Daoy (cell line): Measurements from ENCODE around the gene ADPRHL1. TPM values are rescaled to one million over a fixed set of nuclear protein-coding genes. Genes with fewer than 3 reads are reported as not detected.

ENCODE experiments used
- DNase-seq: peaks from one replicate; pipeline ENCODE4 v3.0.0-alpha.2; 2015; ENCODE audit warnings: low read depth
- total RNA-seq: library from RNA; depleted of rRNA; stranded (reverse); fragments of >200 nt; shearing (Covaris generic); gene quantifications from 2 replicates; pipeline ENCODE4 v1.2.3, GENCODE V29; 2014

ADPRHL1 gene
- total RNA-seq, 1 experiment from 2014 or later: 1.4 TPM

DNA sequence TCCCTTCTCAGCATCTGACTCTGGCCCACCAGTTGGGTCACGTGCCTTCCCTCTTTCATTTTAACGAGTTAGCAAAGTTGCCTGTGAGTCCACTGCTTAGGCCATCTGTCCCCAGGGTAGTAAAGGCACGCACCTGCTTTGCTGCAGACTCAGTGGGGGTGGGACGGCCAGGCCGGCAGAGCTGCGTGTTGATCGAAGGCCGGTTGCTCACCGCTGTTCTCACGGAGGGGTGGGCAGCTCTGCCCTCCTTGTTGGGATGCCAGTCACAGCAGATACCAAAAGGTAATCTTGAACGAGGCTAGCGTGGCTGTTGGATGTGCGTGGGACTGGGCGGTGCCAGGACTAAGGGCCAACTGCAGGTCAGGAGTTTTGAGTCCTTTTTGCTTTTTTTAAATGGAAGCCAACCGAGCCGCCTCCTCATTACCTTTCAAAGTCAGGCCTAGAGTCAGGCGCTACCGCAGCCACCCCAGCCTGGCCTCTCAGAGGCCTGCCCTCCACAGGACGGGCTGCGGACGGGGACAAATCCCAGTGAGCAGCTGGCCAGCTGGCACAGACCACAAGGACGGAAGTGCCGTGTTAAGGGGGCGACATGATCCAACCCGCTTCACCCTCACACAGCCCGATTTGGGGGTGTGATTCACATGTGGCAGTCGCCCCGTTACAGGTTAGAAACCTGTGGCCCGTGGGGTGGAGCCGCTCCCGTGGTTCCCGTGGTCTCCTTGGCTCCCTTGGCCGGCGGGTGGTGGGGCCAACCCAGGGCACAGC, 20.6 kb downstream of the ADPRHL1 start:
- DNase-seq: no peak

DNA sequence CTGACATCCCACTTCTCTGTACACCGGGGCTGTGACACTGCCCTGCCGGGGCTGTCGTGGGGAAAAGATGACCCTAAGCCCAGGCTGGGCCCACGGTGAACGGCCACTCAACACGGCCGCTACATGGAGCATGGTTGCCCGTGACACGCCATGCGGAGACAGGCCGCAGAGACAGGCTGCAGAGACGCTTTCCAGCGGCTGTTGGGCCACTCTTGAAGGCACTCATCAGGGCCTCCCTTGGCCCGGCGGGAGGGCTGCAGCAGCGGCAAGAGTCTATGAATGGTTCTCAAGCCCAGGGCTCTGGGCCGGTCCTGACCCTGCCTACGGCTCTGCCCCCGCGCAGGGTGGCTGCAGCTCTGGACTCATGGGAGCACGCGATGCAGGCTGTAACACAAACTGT, 22.1 kb downstream of the ADPRHL1 start:
- DNase-seq: no peak

DNA sequence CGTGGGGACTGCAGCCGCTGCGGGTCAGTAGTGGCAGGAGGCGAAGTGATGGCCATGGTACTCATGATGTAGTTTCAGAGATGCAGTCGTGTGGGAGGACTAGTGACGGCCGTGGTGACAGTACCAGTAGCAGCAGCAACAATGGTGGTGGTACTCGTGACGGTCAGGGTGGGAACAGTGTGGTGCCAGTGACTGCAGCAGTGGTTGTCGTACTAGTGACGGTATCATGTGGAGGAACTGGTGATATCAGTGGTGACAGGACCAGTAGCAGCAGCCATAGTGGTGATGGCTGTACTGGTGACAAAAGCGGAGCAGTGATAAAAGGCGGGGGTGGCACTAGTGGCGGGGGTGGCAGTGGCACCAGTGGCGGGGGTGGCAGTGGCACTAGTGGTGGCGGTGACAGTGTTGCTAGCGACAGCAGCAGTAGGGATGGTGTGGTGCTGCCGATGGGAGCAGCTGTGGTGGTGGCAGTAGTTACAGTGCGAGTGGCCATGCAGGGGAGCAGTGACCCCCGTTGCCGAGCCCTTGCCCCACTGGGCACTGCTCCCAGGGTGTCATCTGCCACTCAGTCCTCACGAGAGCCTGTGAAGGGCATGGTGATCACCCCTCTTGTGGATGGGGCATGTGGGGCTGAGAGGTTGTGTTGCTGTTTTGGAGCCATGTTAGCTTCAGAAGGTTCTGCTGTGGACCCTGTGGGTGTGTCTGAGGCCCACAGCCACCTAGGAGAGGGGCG, 22.7 kb downstream of the ADPRHL1 start:
- DNase-seq: no peak

DNA sequence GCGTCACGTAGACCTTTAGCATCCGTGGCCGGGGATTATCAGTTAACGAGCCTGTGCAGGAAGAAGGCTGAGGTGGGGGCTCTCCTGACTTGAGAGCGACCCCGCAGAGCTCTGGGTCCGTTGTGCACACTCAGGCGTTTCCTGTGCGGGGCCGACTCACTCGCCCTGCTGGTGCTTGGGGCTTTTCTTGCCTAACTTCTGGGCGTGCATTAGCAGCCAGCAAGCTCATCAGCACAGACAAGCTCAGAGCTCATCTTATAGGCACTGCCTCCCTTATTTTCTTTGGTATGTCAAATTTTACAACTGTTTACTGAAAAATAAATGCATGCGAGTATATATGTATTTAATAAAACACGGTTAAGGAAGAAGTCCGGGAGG, 23.7 kb downstream of the ADPRHL1 start:
- no peak for DNase-seq

DNA sequence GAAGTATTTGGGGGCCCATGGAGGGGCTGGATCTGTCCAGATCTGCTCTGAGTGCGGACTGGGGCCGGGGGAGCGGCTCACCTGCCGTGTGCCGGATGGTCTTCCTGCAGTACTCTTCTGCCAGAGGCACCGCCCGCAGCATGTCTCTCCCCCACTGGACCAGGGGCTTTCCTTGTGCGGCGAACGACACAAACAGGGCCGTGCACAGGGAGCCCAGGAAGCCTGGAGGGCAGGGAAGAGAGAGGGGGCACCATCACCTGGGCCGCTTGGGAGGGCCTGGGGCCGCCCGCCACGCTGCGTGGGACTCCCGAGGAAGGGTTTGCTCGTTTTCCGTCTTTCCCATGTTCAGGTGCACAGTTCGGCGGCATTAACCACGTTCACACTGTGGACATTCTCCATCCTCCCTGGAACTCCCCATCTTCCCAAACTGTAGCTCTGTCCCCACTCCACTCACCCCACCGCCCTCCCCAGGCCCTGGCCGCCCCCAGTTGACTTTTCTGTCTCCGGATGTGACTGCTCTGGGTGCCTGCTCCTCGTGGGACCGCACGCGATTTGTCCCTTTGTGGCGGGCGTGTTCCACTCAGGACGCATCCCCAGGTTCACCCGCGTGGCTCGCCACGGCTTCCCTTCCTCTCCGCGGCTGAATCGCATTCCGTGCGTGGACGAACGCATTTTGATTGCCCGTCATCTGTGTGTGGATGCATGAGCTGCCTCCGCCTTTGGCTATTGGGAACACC, 24.2 kb downstream of the ADPRHL1 start:
- DNase-seq: no peak

DNA sequence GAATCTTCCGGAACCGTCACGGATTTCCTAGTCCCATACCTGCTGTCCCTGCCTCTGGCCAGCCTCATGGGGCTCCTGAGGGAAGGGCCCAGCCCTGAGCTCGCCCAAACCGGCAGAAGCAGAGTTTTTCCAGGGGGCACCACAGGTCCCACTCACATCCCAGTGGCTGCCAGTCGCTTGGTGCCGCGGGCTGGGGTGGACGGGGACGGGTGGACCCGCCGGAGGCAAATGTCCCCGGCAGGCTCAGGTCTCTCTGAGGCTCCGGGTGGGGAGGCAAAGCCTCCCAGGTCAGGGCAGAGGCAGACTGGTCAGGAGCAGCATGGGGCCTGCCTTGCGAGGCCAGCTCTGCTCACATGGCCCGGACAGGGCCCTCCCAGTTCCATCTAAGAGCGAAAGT, 24.8 kb downstream of the ADPRHL1 start:
- DNase-seq: no peak

DNA sequence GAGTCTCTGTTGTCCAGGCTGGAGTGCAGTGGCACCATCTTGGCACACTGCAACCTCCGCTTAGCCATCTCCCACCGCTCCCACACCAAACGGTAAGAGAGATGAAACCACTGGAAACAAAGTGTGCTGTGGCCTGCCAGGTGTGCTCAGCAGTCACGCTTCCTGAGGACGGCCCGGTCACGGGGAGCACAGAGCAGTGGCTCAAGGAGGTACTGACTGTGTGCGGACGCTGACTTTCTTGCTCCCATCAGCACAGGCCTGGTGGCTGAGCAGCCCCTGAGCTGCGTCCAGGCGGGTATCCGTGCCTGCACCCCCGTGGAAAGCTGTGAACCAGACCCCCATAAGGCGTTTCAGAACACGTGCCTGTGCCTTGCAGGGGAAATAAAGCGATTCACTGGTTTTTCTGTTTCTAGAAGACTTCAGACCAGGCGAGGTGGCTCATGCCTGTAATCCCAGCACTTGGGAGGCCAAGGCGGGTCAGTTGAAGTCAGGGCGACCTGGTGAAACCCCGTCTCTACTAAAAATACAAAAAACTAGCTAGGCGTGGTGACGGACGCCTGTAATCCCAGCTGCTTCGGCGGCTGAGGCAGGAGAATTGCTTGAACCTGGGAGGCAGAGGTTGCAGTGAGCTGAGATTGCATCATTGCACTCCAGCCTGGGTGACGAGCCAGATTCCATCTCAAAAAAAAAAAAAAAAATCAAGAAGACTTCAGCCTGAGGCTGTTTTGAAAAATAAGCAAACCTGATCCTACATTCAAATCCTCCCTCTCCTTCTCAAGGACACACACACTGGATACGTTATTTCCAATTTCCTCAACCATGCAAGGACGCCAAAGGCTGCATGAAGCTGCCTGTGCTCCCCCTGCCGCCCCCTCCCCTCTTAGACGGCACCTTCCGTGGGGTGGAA, 25.5 kb downstream of the ADPRHL1 start:
- no peak for DNase-seq

DNA sequence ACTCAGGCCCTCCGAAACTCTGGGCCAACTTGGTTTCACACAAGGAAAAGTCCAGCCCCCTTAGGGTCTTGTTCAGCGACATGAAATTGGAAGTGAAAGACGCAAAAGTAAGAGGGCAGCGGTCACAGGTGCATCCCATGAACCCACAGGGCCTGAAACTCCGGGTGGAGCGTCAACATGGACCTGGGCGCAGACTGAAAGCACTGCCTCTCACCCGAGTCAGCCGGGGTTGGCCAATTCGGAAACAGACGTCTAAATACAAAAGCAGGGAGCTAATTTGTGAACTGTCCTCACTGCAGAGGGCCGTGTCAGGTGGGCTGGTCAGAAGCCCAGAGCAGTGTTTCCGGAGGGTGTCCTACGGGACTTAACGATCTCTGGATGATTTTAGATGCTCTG, 26.7 kb downstream of the ADPRHL1 start:
- no peak for DNase-seq

DNA sequence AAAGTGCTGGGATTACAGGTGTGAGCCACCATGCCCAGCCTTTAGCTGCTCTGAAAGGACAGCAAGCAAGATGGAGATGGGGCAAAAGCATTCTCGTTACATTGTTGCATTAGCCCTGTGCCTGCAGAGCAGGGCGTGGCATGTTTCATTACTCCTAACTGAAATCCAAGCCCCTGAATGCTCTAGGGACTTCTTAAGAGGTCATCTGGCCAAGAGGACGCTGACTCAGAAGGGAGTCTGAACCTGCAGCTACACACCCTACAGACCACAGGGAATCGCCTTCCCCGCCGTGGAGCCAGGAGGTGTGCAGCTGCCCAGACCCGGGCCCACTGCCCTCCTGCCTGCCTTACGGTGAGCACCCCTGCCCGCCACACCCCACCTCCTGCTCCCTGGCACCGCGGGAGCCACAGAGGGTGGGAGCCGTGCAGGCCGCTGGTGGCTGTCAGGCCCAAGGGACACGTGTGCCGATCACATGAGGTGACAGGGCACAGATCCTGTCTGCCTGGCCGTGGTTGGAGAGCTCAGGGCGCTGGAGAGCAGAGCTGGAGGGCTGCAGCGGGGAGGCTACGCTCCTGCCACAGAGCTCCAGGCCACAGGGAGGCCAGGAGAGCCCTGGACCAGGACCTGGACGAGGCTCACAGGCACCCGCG, 27.2 kb downstream of the ADPRHL1 start:
- peak; percentile 21 for DNase-seq

DNA sequence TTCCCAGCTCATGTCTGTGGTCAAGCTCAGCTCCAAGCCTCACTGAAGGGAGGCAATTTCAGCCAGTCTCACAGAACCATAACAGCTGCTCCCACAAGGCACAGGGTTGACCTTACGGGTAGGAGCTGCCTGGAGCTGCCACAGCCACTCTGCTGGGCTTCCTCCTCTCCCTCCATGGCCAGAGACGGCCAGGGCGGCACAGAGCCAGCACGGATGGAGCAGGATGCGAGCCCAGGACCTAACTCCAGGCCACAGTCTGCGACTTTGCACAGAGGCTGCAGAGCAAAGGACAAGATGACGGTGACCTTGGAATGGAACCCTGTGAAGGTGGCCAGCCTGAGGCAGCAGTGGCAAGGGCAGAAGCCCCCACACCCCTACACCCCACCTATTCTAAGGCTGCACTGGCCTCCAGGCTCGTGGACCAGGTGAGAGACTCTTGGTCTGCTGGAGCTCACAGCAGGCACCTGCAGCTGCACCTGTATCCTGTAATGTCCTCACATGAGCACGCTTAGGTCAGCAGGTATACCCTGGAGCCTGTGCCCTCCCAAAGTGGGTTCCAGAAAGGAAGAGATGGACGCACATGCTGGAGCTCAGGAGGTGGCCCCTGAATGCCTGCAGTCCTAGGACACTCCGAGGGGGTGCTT, 29.6 kb downstream of the ADPRHL1 start:
- no peak for DNase-seq

DNA sequence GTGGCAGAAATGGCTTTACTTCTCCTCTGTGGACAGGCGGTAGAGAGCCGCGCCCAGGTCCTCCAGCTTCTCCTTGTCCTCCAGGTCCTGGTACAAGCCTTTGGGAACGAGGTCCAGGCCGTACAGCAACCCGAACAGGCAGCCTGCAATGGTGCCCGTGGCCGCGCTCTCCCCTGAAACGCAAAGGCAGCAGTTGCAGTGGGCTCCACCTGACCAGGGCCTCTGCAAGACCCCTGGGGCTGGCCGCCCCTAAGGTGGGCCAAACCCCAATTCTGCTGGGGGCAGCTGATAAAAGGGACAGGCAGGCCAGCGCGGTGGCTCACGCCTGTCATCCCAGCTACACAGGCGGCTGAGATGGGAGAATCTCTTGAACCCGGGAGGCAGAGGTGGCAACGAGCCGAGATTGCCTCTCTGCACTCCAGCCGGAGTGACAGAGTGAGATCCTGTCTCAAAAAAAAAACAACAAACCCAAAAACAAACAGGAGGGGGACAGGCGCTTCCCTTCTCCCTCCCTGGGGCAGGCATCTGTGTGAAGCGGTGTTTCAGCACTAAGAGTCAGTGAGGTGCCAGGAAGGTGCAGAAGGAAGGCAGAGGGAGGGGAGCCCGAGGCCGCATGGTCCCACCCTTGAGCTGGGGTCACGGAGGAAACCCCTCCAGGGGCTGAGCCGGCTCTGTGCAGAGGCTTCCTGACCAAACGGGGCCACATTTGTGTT, 30.3 kb downstream of the ADPRHL1 start:
- no peak for DNase-seq

DNA sequence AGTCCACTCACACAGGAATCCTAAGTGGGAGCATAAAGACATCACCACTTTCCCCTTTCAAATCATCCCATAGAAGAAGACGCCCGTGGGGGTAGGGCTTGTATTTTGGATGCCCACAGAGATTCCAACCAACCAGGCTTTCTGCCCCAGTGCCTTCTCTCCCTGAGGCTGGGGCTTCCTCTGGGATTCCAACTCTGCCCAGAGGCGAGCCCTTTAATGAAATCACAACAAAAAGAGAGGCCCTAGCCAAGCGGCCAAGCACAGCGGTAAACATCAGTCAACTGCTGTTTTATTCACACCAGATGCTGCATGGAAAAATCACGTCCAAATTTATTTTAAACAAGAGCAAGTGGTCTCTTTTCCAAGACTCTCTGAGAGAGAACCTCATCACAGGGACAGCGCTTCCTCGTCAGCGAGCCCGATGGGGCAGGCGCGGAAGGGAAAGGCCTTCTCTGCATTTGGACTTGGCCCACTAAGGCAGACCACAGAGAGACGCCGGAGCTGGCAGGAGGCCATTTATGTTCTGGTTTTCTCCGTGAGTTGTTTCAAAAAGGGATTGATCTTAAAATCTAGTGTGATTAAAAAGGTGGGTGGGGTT, 31.5 kb downstream of the ADPRHL1 start:
- DNase-seq: no peak

DNA sequence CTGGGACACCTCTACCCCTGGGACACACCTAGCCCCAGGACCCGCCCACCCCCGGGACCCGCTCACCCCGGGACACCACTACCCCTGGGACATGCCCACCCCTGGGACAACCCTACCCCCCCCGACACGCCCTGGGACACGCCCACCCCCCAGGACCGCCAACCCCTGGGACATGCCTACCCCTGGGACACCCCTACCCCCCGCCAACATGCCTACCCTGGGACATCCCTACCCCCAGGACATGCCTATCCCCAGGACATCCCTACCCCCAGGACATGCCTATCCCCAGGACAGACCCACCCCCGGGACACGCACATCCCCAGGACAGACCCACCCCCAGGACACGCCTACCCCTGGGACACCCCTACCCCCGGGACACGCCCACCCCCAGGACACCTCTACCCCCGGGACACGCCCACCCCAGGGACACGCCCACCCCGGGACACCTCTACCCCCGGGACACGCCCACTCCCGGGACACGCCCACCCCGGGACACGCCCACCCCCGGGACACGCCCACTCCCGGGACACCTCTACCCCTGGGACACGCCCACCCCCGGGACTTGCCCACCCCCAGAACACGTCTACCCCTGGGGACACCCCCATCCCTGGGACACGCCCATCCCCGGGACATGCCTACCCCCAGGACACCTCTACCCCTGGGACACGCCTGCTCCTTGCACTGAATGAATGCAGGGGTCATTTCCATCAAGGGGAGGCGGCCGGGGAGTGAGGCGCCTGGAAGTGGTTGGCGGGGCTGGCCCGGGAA, 32.3 kb downstream of the ADPRHL1 start:
- no peak for DNase-seq

DNA sequence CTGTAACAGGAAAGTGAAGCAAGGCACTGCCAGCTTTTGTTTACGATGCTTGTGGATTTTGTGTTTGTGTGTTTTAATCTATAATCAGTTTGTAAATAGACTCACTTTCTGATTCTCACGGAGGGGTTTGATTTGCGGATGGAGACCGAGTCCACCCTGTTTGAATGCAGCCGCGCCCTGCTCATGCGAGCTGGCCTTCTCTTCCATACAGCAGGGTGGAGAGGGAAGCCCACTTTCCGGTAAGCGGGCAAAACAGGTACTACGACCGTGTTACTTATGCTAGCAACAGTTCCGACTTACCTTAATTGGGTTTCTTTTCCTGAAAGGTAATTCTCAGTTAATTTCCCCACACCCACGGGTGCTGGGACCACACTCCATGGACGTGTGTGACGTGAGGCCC, 33.1 kb downstream of the ADPRHL1 start:
- DNase-seq: no peak

DNA sequence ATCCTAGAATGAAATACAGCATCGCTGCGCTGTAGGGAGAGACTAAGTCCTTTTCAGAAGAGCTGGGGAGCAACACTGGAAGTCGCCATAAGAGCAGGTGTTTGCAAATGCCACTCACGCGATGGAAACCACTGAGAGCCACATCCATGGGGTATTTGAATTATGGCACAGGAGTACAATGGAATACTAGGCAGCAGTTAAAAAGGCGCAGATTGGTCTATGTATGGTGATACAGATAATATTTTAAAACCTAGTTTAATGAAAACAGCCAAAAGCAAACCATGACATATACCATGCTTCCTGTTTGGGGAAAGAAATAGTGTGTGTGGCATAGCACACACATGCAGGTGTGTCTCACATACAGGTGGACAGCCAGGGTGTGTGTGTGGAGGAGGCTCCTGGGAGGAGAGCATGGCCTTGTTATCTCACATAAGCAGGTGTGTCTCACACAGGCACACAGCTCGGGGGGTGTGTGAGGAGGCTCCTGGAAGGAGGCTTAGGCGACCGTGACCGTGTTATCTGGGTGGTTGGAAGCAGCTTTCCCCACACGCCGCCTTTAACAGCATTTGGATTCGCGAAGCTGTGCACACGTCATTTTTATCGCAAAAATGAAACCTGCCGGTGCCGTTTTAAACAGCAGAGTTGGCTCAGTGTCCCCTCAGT, 33.6 kb downstream of the ADPRHL1 start:
- DNase-seq: no peak

DNA sequence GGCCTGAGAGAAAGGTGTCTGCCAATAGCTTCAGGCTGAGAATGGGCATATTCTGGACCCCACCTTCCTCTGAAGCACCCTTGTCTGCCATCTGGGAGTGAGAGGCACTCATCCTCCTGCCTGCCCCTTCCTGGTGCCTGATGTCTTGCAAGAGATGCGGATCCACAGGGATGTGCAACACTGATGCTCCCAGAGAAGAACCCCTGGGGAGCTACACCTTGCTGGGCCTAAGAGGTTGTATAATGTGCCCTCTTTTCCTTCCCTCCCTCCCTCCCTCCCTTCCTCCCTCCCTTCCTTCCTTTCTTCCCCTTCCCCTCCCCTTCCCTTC, 34.6 kb downstream of the ADPRHL1 start:
- DNase-seq: no peak

DNA sequence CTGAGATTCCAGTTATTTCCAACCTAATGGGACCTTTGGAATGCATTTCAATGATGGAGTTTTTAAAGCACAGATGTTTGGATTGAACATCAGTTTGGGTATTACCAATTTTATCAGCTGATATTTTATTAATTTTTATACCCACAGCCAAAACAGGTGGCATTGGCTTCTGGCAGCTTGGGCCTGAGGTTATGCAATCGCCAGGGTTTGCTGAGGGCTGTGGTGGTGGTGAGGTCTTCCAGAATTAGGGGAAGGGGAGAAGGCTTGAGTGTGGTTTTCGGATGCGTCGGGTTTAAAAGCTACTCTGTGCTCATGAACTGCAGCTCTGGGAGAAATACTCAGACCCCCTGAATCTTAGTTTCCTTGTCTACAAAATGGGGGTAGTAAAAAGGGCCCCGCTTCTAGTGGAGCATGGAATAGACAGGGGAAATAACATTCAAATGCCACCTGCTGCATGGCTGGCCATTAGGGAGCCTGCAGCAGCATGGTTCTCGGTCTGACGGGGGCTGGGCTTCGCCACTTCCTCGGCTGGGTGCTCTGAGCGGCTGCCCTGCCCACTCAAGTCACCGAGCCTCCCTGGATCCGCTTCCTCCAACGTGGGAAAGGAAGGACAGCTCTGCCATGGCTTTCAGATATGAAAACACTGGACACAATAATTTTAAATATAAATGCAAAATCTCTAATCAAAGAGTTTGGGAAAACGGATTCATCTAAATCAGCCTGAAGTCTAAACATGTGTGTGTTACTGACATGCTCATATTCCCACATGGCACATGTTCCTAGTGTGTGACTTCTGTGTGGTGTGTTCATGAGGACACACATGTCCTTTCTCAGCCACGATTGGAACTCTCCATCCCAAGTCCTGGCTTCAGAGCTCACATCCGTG, 35.2 kb downstream of the ADPRHL1 start:
- DNase-seq: no peak
